ENCODE results near the gene FOXG1. TPM values are rescaled to one million over a fixed set of nuclear protein-coding genes. Genes with fewer than 3 reads are reported as not detected.
A peak's percentile ranks its signal among the peaks of the same experiment; 100 is the strongest.

The FOXG1 gene
- total RNA-seq, 1 donor from 2014 or later, result not detected

- Mint-ChIP-seq H3K4me1 (no peaks in the 10 kb centered on the region), H3K27me3 (peaks cover 2% of the 10 kb centered on the region), H3K27ac (no peak overlapping the region), H3K36me3 (ENCODE audit: low read depth) (no peaks in the 10 kb centered on the region), H3K9me3 (no peaks in the 10 kb centered on the region), H3K4me3 (no peak overlapping the region)
- intact Hi-C loops (cut with micrococcal nuclease), result no loop called here
- ATAC-seq (ENCODE audit: low read depth) (no peak), DNase-seq (no peak)
- TF ChIP-seq, protein P1, sequence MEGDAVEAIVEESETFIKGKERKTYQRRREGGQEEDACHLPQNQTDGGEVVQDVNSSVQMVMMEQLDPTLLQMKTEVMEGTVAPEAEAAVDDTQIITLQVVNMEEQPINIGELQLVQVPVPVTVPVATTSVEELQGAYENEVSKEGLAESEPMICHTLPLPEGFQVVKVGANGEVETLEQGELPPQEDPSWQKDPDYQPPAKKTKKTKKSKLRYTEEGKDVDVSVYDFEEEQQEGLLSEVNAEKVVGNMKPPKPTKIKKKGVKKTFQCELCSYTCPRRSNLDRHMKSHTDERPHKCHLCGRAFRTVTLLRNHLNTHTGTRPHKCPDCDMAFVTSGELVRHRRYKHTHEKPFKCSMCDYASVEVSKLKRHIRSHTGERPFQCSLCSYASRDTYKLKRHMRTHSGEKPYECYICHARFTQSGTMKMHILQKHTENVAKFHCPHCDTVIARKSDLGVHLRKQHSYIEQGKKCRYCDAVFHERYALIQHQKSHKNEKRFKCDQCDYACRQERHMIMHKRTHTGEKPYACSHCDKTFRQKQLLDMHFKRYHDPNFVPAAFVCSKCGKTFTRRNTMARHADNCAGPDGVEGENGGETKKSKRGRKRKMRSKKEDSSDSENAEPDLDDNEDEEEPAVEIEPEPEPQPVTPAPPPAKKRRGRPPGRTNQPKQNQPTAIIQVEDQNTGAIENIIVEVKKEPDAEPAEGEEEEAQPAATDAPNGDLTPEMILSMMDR (IDR thresholded peaks at IDR 0.05), result no peak
- POLR2A ChIA-PET, result no interaction called here
- CTCF ChIA-PET, result interaction anchor here (0.5 to 1.3 kb wide), 2 partner anchors 21 to 1469 kb away, joined by 3 to 4 read pairs; no protein-coding TSS in a partner anchor
These were observed 21.4 kb upstream of the FOXG1 start for GRCh38 chr14:28745176-28745575.

DNA sequence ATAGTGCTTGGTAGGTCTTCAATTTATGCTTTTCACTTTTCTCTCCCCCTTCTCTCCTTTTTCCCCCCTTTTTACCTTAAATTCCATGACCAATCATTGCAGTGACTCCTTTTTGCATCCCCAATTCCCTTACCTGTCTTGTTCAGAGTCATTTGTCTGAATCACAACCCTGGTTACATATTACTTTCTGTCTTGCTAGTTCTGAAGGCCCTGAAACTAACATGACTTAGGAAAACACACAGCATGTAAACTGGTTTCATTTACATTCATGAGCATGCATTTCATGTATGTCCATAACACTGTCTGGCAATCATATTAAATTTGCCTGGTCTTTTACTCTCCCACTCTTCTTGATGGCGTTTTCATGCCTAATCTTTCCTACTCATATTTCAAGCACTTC, 20.3 kb upstream of the FOXG1 start:
- intact Hi-C loops (cut with micrococcal nuclease), result no loop called here
- Mint-ChIP-seq H3K27me3 (peaks cover 3% of the 10 kb centered on the region), H3K9me3 (no peaks in the 10 kb centered on the region), H3K4me3 (no peak overlapping the region), H3K27ac (no peak overlapping the region), H3K4me1 (no peaks in the 10 kb centered on the region), H3K36me3 (ENCODE audit: low read depth) (no peaks in the 10 kb centered on the region)
- CTCF ChIA-PET, result interaction anchor here (1.6 kb wide), 1 partner anchor 9 kb away, joined by 3 read pairs; no protein-coding TSS in a partner anchor
- DNase-seq (no peak), ATAC-seq (ENCODE audit: low read depth) (no peak)
- POLR2A ChIA-PET, result no interaction called here
- TF ChIP-seq, protein P1 (IDR thresholded peaks at IDR 0.05), result no peak

- H3K9me3 Mint-ChIP-seq, result no peaks in the 10 kb centered on the region
- no peaks in the 10 kb centered on the region for H3K4me1 Mint-ChIP-seq
- ATAC-seq (ENCODE audit: low read depth) (peak; percentile 45), DNase-seq (no peak)
- CTCF ChIA-PET, result interaction anchor here (0.8 to 1.3 kb wide), 2 partner anchors 791 to 1519 kb away, joined by 4 to 6 read pairs; no protein-coding TSS in a partner anchor
- peaks cover 33% of the 10 kb centered on the region for H3K27me3 Mint-ChIP-seq
- POLR2A ChIA-PET, result no interaction called here
- intact Hi-C loops (cut with micrococcal nuclease), result loop anchor here (5.0 kb wide), 3 partner anchors 471 to 1771 kb away; no protein-coding TSS in a partner anchor
- H3K36me3 Mint-ChIP-seq (ENCODE audit: low read depth), result no peaks in the 10 kb centered on the region
- TF ChIP-seq, protein P1 (IDR thresholded peaks at IDR 0.05), result no peak
- H3K4me3 Mint-ChIP-seq, result no peak overlapping the region
- H3K27ac Mint-ChIP-seq, result no peak overlapping the region
These were observed 15.0 kb upstream of the FOXG1 start for GRCh38 chr14:28751467-28752058.

- ChIA-PET POLR2A (no interaction called here), CTCF (no interaction called here)
- Mint-ChIP-seq H3K4me3 (no peak overlapping the region), H3K4me1 (no peaks in the 10 kb centered on the region), H3K36me3 (ENCODE audit: low read depth) (no peaks in the 10 kb centered on the region), H3K27me3 (peaks cover 50% of the 10 kb centered on the region), H3K9me3 (no peaks in the 10 kb centered on the region), H3K27ac (no peak overlapping the region)
- intact Hi-C loops (cut with micrococcal nuclease), result loop anchor here (1.0 to 5.0 kb wide), 8 partner anchors 468 to 1768 kb away; no protein-coding TSS in a partner anchor
- no peak for ATAC-seq (ENCODE audit: low read depth)
- TF ChIP-seq, protein P1 (IDR thresholded peaks at IDR 0.05), result no peak
- no peak for DNase-seq
These were observed 12.2 kb upstream of the FOXG1 start for GRCh38 chr14:28754209-28754985.

GRCh38 chr14:28755198-28755815, 11.3 kb upstream of the FOXG1 start:
- no peaks in the 10 kb centered on the region for H3K36me3 Mint-ChIP-seq (ENCODE audit: low read depth)
- ATAC-seq (ENCODE audit: low read depth) (no peak), DNase-seq (no peak)
- TF ChIP-seq, protein P1 (IDR thresholded peaks at IDR 0.05), result no peak
- ChIA-PET CTCF (interaction anchor here (1.0 to 1.5 kb wide), 2 partner anchors 9 to 1516 kb away, joined by 3 read pairs; no protein-coding TSS in a partner anchor), POLR2A (no interaction called here)
- peaks cover 56% of the 10 kb centered on the region for H3K27me3 Mint-ChIP-seq
- no peaks in the 10 kb centered on the region for H3K4me1 Mint-ChIP-seq
- H3K9me3 Mint-ChIP-seq, result no peaks in the 10 kb centered on the region
- no peak overlapping the region for H3K4me3 Mint-ChIP-seq
- intact Hi-C loops (cut with micrococcal nuclease), result loop anchor here (2.0 kb wide), 1 partner anchor 1575 kb away; no protein-coding TSS in a partner anchor
- H3K27ac Mint-ChIP-seq, result no peak overlapping the region
